HUES48 (cell line): Measurements from ENCODE around the gene ASPSCR1.
"Not testable (repeated sequence)": the region's sequence is repeated elsewhere in the genome, so short reads cannot be mapped to it uniquely, and the experiment has no call there.

Experiments
- H3K27ac ChIP-seq: one replicate; pipeline ENCODE4 v1.7.0; 2013; ENCODE audit warnings: low read depth, low read length, inconsistent platforms
- H3K27me3 ChIP-seq: 2 replicates; pipeline ENCODE4 v1.6.1; 2013; ENCODE audit warnings: mild to moderate bottlenecking, low read length; ENCODE audit not compliant: control insufficient read depth, insufficient read depth
- H3K36me3 ChIP-seq: 2 replicates; pipeline ENCODE4 v1.6.1; 2013; ENCODE audit warnings: low read length; ENCODE audit not compliant: control insufficient read depth, insufficient read depth
- H3K4me1 ChIP-seq: 2 replicates; pipeline ENCODE4 v1.6.1; 2013; ENCODE audit warnings: mild to moderate bottlenecking, low read length; ENCODE audit not compliant: control insufficient read depth, insufficient read depth
- H3K4me3 ChIP-seq: 2 replicates; pipeline ENCODE4 v1.5.1; 2013; ENCODE audit warnings: mild to moderate bottlenecking, low read depth, low read length
- H3K9ac ChIP-seq: 2 replicates; pipeline ENCODE4 v1.6.1; 2013; ENCODE audit warnings: mild to moderate bottlenecking, low read depth, low read length, moderate library complexity
- H3K9me3 ChIP-seq: 2 replicates; pipeline ENCODE4 v1.6.1; 2013; ENCODE audit warnings: low read length; ENCODE audit not compliant: control insufficient read depth, insufficient read depth

ASPSCR1 gene

DNA sequence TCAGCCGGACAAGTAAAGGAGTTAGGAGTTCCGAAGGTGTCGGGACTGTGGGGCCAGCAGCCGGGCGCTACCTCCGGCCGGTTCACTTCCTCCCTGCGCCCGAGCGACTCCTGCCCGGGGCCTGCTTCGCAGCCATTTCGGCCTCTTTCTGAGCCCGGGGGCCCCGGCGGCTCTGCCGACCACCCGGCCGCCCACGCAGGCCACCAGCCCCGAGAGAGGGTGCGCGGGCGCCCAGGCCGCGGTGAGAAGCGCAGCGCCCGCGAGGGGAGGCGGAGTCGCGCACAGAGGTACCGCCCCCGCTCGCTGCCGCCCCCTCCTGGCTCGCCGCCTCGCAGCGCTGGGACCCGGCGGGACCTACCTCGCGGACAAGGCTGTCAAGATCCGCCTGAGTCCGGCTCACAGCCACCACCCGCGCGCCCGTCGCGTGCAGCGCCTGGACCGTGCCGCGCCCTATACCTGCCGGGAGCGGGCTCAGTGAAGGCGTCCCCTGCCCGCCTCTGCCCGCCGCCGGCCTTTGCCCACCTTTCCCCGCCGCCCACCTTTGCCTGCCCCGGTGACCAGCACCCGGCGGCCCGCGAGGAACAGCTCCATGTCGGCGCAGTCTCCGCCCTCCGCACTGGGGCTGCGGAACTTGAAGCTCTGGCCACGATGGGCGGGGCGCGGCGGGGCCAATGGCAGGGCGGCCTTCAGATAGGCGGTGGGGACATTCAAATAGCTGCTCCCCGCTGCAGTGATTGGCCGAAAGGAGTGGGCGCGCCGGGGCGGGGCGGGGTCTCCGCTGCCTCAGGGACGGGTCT is 59.9 kb downstream of the ASPSCR1 start, which contains the start of gene DCXR:
Gene DCXR, minus strand, starts transcription at position 606 of the 797 bp plus-strand sequence. Its CDS starts 15 bp downstream, at position 591.
- H3K4me3 ChIP-seq: peak within 1 kb of the TSS; percentile 68
- H3K9me3 ChIP-seq: no peaks in the 10 kb centered on the region
- H3K27ac ChIP-seq: peak within 1 kb of the TSS; percentile 86

DNA sequence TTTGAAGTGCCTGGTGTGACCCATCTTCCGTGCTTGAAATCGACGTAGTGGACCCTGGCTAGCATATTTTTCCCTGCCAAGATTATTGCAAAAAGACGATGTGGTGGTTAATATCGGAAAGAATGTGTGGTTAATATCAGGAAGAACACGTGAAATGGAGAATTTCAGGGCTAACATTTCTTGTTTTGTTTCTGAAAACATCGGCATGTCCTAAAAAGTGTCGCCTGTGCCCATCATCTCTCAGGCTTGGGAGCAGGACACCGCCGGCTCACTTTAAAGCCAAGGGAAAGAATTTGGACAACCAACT is 60.4 kb downstream of the ASPSCR1 start:
- no peak overlapping the region for H3K9ac ChIP-seq
- peaks cover 9% of the 10 kb centered on the region for H3K36me3 ChIP-seq

More for the DNA sequence above, 59.9 kb downstream of the ASPSCR1 start, which contains the start of gene DCXR:
- peaks cover 9% of the 10 kb centered on the region for H3K36me3 ChIP-seq
- peaks cover 18% of the 10 kb centered on the region; the same call in 1 of the 2 replicates for H3K4me1 ChIP-seq
- H3K27me3 ChIP-seq: no peaks in the 10 kb centered on the region
- H3K9ac ChIP-seq: peak within 1 kb of the TSS; percentile 61; the same call in 1 of the 2 replicates

DNA sequence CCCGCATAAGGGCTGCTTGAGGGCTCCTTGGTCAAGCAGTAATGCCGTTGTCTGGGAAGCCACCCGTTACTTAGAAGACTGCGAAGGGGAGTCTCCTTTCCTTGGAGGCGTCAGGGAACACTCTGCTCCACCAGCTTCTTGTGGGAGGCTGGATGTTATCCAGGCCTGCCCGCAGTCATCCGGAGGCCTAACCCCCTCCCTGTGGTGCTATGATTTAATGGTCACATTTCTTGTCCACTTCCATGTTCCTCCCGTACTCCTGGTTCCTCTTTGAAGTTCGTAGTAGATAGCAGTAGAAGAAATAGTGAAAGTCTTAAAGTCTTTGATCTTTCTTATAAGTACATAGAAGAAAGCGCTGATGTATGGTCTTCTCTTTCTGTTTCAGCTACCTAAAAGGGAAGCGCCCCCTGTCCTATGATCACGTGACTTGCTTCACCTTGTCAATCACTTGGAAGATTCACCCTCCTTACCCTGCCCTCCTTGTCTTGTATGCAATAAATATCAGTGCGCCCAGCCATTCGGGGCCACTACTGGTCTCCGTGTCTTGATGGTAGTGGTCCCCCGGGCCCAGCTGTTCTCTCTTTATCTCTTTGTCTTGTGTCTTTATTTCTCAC is 61.5 kb downstream of the ASPSCR1 start:
- H3K4me1 ChIP-seq: peaks cover 20% of the 10 kb centered on the region; the same call in 1 of the 2 replicates
- not testable (repeated sequence) for H3K27me3 ChIP-seq, H3K9ac ChIP-seq, H3K27ac ChIP-seq, H3K4me3 ChIP-seq, H3K9me3 ChIP-seq, H3K36me3 ChIP-seq

More for the DNA sequence above, 60.4 kb downstream of the ASPSCR1 start:
- no peaks in the 10 kb centered on the region for H3K27me3 ChIP-seq
- no peak overlapping the region for H3K27ac ChIP-seq
- H3K4me1 ChIP-seq: peaks cover 13% of the 10 kb centered on the region; the same call in 1 of the 2 replicates
- H3K4me3 ChIP-seq: peak overlapping the region; percentile 52
- H3K9me3 ChIP-seq: no peaks in the 10 kb centered on the region

DNA sequence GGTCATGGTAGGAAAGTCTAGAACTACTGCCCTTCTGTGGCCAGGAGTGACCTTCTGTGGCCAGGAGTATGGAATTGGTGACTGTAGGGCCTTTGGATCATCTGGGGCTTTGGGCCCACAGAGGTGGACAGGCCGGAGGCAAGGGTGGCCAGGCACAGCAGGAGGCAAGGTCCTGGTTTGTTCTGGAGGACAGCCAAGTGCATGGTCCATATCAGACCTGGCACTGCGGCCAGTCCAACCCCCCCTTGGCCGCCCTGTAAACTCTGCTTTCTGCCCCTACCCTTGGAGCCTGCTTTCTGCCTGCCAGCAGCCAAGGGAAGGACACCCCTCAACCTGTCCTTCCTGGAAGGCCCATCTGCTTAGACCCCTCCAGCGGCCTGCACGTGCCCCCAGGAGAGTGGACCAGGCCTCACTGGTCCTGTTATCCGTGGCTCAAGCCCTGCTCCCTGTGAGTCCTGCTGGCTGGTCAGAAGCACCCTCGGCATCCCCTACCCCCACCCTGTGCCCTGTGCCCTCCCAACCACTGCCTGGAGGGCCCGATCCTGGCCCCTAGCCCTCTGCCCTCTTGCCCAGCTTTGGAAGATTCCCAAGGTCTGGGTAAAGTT is 62.4 kb downstream of the ASPSCR1 start:
- Histone ChIP-seq H3K4me1 (peaks cover 20% of the 10 kb centered on the region; the same call in 1 of the 2 replicates), H3K9ac (no peak overlapping the region), H3K36me3 (peaks cover 9% of the 10 kb centered on the region; the same call in 1 of the 2 replicates), H3K9me3 (no peaks in the 10 kb centered on the region), H3K27me3 (no peaks in the 10 kb centered on the region), H3K27ac (no peak overlapping the region), H3K4me3 (no peak overlapping the region)

DNA sequence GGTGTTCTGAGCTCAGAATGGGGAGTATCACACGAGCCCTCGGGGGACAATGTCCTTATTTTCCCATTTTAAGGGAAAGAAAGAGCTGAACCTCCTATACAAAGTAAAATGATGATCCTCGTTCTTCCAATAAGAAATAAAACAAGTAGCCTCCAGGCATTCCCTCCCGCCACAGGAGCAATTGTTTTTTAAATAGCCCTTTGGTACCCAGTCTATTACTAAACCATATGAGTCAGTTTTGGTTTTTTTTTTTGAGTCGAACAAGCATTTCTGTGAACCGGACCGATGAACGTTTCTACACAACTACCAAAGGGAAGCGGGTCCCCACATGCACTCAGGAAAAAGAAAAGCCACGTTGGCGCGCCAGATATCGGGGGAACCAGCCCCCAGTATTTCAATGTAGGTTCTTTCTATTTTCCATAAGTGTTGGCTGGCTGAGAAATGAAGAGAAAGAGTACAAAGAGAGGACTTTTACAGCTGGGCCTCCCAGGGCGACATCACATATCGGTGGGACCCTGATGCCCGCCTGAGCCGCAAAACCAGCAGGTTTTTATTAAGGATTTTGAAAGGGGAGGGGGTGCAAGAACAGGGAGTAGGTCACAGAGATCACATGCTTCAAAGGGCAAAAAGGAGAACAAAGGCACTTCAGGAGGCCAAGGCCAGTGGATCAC is 63.9 kb downstream of the ASPSCR1 start:
- H3K4me1 ChIP-seq: peaks cover 20% of the 10 kb centered on the region; the same call in 1 of the 2 replicates
- no peaks in the 10 kb centered on the region for H3K27me3 ChIP-seq
- H3K9me3 ChIP-seq: no peaks in the 10 kb centered on the region
- H3K36me3 ChIP-seq: no peaks in the 10 kb centered on the region
- H3K9ac ChIP-seq: no peak overlapping the region
- H3K4me3 ChIP-seq: no peak overlapping the region
- no peak overlapping the region for H3K27ac ChIP-seq

DNA sequence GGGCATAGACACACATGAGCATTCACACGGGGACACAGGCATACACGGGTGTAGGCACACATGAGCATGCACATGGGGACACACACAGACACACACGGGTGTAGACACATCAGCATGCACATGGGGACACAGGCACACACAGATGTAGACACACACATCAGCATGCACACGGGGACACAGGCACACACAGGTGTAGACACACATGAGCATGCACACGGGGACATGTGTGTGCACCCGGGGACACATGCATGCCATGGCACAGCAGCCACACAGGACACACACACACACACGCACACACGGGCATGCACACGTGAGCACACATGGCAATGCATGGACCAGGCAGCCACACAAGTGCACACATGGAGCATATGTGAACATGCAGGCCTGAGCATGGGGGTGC is 65.2 kb downstream of the ASPSCR1 start:
- Histone ChIP-seq H3K9me3 (no peaks in the 10 kb centered on the region), H3K27ac (no peak overlapping the region)

DNA sequence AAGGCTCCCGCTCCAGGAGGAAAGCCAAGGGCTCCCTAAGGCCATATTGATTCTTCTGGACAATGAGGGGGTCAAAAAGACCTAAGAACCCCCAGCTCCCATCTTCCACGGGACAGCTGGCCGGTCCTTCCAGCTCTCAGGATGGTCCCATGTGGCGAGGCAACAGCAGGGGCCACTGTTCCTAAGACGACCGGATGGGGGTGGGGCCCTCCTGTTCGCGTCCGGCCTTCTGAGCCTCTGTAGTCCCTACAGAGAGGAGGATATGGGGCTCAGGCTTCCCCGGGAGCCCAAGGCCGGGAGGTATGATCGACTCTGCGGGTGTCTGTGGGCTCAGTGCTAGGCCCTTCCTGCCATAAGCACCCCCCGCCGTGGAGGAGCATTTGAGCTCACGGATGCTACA is 66.1 kb downstream of the ASPSCR1 start:
- peaks cover 17% of the 10 kb centered on the region for H3K36me3 ChIP-seq
- no peaks in the 10 kb centered on the region for H3K9me3 ChIP-seq
- H3K4me1 ChIP-seq: peaks cover 16% of the 10 kb centered on the region; the same call in 1 of the 2 replicates
- no peak overlapping the region for H3K9ac ChIP-seq
- no peak overlapping the region for H3K27ac ChIP-seq
- H3K27me3 ChIP-seq: no peaks in the 10 kb centered on the region
- no peak overlapping the region for H3K4me3 ChIP-seq

More for the DNA sequence above, 65.2 kb downstream of the ASPSCR1 start:
- Histone ChIP-seq H3K4me1 (peaks cover 20% of the 10 kb centered on the region; the same call in 1 of the 2 replicates), H3K4me3 (no peak overlapping the region), H3K27me3 (no peaks in the 10 kb centered on the region), H3K9ac (no peak overlapping the region), H3K36me3 (peaks cover 10% of the 10 kb centered on the region)

DNA sequence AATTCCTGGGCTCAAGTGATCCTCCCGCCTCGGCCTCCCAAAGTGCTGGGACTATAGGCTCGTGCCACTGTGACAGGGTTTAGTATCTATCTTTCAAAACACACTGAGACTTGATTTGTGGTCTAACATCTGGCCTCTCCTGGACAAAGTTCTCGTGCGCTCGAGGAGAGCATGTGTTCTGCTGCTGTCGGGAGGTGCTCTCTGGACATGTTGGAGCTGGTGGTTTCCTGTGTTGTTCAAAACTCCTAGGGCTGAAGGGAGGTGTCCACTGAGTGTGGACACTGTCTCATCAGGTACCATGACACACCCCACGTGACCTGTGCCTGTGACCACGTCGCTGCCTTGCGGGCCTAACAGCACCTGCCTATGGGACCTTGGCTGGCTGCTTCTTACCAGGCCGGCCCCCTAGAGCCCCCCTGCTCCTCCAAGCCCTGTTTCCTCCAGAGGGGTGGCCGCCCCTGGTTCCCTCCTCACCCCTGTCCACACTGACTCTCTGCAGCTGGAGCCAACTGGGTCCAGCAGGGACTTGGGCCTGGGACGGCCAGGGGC is 68.6 kb downstream of the ASPSCR1 start:
- no peak overlapping the region for H3K4me3 ChIP-seq
- no peaks in the 10 kb centered on the region for H3K27me3 ChIP-seq
- peaks cover 15% of the 10 kb centered on the region; the same call in 1 of the 2 replicates for H3K4me1 ChIP-seq
- H3K9ac ChIP-seq: no peak overlapping the region
- no peaks in the 10 kb centered on the region for H3K9me3 ChIP-seq
- H3K27ac ChIP-seq: no peak overlapping the region
- peaks cover 34% of the 10 kb centered on the region for H3K36me3 ChIP-seq

DNA sequence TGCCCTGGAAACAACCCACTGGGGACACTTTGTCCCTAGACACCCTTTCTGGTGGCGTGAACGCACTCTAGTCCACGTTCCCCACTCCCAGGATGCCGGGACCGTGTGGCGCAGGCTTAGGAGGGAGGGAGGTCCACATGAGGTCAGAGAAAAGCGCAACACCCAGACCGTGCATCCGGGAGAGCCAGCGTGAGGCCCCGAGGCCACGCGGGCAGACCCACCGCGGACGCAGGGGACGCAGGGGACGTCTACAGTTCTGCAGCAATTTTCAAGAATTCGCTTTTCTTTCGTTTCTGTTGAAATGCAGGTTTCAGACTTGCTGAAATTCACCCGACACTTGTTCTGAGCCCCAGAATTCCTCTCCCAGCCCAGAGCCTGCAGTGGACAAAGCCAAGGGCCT is 69.5 kb downstream of the ASPSCR1 start:
- Histone ChIP-seq H3K9me3 (no peaks in the 10 kb centered on the region), H3K27me3 (no peaks in the 10 kb centered on the region), H3K4me3 (no peak overlapping the region), H3K27ac (no peak overlapping the region), H3K9ac (no peak overlapping the region), H3K36me3 (peaks cover 34% of the 10 kb centered on the region), H3K4me1 (peaks cover 8% of the 10 kb centered on the region; the same call in 1 of the 2 replicates)

DNA sequence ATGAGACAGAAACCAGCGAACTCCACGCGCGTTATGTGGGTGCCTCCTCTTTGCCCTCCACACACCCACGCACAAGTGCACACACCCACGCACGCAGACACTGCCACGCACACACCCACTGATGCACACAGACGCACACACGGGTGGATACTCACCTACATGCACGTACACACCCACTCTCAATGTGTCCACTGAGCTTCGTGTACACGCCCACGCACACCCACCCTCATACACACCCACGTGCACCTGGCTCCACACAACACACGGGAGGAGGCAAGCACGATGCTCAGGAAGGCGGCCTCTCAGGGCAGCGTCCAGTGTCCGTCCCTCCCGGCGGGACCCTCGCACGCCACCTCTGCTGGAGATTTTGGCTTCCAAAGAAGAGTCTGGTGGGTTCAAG is 70.0 kb downstream of the ASPSCR1 start:
- Histone ChIP-seq H3K27me3 (no peaks in the 10 kb centered on the region), H3K4me1 (peaks cover 8% of the 10 kb centered on the region; the same call in 1 of the 2 replicates), H3K9me3 (no peaks in the 10 kb centered on the region), H3K36me3 (peaks cover 34% of the 10 kb centered on the region), H3K4me3 (no peak overlapping the region), H3K27ac (no peak overlapping the region), H3K9ac (no peak overlapping the region)
